Endometrial microvascular endothelial cells (primary cell): ENCODE measurements around the gene ADSS1. TPM values are rescaled to one million over a fixed set of nuclear protein-coding genes. Genes with fewer than 3 reads are reported as not detected.

Experiments used
- in situ Hi-C: cut with HindIII; loops from 2 replicates; pipeline ENCODE4 v1.10.0; 2017; ENCODE audit warnings: low sequenced_read_pairs, low pct_unique_long_range_greater_than_20kb; ENCODE audit errors: inconsistent ontology term
- total RNA-seq: library from RNA; depleted of rRNA; stranded (reverse); fragments of >200 nt; gene quantifications from one replicate; pipeline ENCODE4 v1.2.3, GENCODE V29; 2015; ENCODE audit errors: inconsistent ontology term

Gene ADSS1
- total RNA-seq, 1 donor from 2014 or later = not detected

DNA sequence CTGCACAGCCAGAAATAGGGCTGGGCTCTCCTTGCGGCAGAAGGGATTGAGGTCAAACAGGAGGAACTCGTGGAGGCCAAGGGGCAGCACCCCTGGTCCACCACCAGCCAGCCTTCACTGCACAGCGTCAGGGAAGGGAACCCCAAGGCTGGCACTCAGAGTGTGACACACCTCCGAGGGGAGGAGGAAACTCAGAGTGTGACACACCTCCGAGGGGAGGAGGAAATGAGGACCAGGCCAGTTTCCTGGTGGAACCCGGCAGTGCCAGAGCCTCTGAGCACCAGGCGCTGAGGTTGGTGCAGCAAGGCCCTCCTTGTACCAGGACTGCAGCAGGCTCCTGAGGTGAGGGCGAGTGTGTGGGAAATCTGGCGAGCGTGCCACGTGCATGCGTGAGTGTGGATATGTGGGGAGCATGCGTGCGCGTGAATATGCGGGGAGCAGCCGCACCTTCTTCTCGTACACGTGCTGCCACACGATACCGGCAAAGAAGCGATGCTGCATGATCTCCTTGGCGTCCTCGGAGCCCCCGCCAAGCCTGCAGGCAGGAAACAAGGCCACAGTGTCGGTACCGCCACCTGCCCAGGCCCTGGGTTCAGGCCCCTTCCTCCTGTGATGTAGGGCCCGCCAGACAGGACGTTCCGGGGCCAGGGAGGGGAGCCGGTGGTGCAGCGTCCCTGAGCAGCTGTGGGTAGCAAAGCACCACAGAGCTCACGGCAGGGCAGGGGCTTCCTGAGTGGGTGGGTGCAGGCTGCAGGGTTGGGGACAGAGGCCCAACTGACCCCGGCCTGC, 48.1 kb downstream of the ADSS1 start:
- in situ Hi-C loops = no loop called here

DNA sequence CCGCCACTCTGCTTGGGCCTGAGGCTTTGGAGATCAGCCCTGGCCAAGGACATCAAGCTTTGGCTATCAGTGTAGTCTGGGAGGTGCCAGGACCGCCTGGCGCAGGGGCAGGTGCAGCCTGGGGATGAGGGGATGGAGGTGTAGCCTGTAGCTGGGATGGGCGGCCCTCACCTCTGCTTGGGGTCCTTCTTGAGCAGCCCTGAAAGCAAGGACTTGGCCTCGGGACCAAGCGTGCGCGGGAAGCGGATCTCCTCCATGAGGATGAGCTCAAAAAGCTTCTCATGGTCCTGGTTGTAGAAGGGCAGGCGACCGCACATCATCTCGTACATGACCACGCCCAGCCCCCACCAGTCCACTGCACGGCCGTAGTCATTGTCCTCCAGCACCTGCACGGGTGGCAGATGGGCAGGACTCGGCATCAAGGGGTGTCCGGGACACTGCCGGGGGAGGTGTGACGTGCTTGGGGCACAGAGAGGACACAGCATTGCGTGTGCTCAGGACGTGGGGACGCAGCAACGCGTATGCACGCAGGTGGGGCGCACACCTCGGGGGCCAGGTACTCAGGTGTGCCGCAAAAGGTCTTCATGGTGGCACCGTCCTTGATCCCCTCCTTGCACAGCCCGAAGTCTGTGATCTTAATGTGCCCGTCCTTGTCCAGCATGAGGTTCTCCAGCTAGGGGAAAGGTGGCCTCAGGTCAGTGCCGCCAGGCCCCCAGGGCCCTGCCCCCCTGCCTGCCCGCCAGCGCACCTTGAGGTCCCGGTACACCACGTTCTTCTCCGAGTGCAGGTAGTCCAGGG, 48.9 kb downstream of the ADSS1 start:
- in situ Hi-C loops = no loop called here

DNA sequence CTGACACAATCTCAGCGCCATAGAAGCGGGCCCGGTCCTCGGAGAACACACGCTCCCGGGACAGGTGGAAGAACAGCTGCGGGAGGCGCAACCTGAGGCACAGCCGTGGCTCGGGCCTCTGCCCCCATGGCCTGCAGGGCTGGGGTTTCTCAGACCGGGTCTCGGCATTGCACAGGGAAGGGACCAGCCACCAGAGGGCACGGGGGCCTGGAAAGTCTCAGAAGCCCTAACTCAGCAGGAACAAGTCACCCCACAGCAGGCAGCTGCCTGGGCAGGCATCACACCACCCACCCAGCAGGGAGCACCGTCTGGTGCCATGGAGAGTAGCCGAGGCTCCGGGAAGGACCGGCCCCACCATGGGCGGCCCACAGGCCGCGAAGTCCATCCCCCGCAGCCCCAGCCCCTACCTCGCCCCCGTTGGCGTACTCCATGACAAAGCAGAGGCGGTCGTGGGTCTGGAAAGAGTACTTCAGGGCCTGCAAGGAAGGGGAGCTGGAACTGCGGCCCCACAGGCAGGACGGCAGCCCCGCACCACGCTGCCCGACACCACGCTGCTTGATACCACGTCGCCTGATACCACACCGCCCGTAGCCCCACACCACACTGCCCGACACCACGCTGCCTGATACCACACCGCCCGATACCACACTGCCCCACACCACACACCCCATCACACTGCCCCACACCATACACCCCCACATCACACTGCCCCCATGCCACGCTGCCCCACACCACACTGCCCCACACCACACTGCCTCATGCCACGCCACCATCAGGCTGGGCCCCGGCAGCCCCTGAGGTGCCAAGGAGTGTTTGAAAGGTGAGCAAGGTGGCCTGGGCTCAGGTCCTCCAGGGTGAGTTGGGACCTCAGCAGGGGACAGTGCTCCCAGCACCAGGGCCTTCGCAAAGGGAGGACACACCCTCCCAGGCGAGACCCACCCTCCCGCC, 49.8 kb downstream of the ADSS1 start:
- in situ Hi-C loops = no loop called here

GRCh38 chr14:104774453-104775072, 50.5 kb downstream of the ADSS1 start:
- in situ Hi-C loops = no loop called here

GRCh38 chr14:104775073-104775489, 51.1 kb downstream of the ADSS1 start:
- in situ Hi-C loops = no loop called here

DNA sequence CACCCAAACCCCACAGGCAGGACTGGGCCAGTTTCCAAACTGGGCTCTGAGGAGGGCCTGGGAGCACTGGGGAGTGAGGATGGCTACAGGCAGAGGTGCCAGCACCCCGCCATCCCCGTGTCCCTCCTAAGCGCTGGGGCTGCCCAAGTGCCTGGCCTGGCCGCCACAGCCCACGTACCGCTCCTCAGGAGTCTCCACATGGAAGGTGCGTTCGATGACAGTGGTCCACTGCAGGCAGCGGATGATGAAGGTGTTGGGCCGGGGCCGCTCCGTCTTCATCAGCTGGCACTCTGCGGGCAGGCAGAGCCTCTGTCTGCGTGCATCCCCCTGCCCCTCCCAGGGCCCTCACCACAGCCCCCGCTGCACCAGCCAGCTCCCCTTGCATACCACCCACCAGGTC, 52.5 kb downstream of the ADSS1 start:
- in situ Hi-C loops = no loop called here

GRCh38 chr14:104776961-104777807, 53.2 kb downstream of the ADSS1 start:
- in situ Hi-C loops = no loop called here

- in situ Hi-C loops = no loop called here
Observed at GRCh38 chr14:104777808-104778249, 53.8 kb downstream of the ADSS1 start.

- in situ Hi-C loops = no loop called here
Observed at GRCh38 chr14:104778694-104779331, 54.8 kb downstream of the ADSS1 start.

GRCh38 chr14:104779776-104780512, 55.9 kb downstream of the ADSS1 start:
- in situ Hi-C loops = no loop called here

- in situ Hi-C loops = no loop called here
Observed at GRCh38 chr14:104780513-104781030, 56.5 kb downstream of the ADSS1 start.

- in situ Hi-C loops = no loop called here
Observed at GRCh38 chr14:104781271-104782077, 57.4 kb downstream of the ADSS1 start.

DNA sequence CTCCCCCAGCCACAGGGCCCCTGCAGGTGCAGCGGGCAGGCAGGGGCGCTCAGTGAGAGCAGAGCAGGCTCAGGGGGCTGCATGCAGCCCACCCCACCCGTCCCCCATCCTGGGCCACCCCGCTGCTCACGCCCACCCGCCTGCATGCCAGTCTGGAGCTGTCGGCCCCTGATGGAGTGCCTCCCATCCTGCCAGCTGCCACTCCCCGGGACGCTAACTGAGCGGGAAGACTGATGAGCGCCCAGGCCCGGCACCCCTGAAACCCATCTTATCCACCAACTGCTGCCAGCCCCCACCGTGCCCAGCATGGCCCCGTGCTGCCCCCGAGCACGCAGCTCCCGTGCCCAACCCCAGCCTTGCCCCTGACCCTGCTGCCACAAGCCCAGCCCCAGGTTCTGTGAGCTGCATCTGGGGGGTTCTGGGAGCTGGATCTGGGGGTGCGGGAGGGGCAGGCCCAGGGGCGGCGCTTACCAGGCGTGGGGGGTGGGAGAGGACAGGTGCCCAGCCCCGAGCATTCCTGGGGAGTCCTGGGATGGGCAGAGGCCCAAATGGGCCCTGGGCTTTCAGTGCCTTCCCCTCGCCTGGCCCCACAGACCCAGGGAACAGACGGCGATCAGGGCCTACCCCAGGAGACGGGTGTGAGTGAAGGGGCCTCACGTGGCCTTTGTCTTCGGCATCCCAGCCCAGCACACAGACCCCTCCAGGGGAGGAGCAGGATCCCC, 58.2 kb downstream of the ADSS1 start:
- in situ Hi-C loops = no loop called here

- in situ Hi-C loops = no loop called here
Observed at GRCh38 chr14:104782808-104783139, 58.7 kb downstream of the ADSS1 start.

GRCh38 chr14:104783484-104784217, 59.6 kb downstream of the ADSS1 start:
- in situ Hi-C loops = no loop called here
